ENCODE data around the gene VPS37D. TPM values are rescaled to one million over a fixed set of nuclear protein-coding genes. Genes with fewer than 3 reads are reported as not detected.
A peak's percentile ranks its signal among the peaks of the same experiment; 100 is the strongest.

Gene VPS37D
- total RNA-seq, 1 experiment from 2014 or later: 0.85 TPM

DNA sequence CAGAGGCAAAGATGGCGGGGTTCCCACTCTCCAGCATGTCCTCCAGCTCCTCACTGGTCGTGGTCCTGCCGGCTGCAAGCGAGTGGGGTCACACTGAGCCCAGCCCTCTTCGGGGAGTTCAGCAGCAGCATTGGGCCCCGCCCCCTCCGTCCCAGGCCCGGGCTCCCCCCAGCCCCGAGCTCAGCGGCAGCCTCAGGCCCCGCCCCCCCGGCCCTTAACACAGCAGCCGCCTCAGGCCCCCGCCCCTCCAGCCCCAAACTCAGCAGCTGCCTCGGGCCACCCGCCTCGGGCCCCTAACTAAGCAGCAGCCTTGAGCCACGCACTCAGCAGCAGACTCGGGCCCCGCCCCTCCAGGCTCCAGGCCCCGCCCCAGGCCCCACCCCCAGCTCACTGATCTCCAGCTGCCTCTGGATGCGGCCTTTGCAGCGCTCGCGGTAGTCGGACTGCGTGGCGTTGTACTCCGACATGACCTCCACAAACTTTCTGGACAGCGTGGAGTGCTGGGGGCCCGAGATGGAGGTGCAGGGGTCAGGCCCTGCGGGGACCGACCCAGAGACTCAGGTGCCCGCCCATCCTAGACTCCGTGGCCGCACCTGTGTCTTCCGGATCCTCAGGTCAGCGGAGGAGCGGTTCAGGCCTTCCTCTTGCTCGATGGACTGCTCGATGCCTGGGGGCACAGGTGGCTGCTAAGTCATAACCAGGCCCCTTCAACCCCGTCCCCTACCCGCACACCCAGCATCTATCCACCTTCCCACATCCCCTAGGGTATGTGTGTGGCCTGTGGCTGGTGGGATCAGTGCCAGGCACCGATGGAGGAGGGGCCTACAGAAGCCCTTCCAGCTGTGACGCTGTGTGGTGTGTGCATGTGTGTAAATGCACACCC, 36.4 kb downstream of the VPS37D start:
- Histone ChIP-seq H2AFZ (ENCODE audit: low read length) (no peak overlapping the region), H3K9ac (ENCODE audit: extremely low read depth, insufficient read length, low read length) (no peak overlapping the region), H3K4me1 (ENCODE audit: insufficient read depth, low read length) (no peaks in the 10 kb centered on the region; the same call in 1 of the 2 replicates)

More for the DNA sequence above, 36.4 kb downstream of the VPS37D start:
- no CpG with 5 or more reads among the region's 45 CpGs for WGBS (ENCODE audit: extremely low coverage, insufficient read length, low lambda C conversion rate)
- 0 out of 7 replicates have a peak overlapping the region, but pooled peaks of 2 of the 3 experiments have one; percentile 35 to 55 for H3K27ac Mint-ChIP-seq
- Histone ChIP-seq H3K23me2 (ENCODE audit: insufficient read length, low read depth, low read length, poor library complexity, severe bottlenecking) (peaks cover 2% of the 10 kb centered on the region), H3K9me3 (ENCODE audit: control insufficient read depth, low read depth, low read length) (no peaks in the 10 kb centered on the region), H4K5ac (ENCODE audit: insufficient read length, low read depth, low read length) (no peak overlapping the region), H2BK5ac (ENCODE audit: insufficient read length, low read length) (no peak overlapping the region), H3K27ac (ENCODE audit: insufficient read length, low read depth, low read length) (no peak overlapping the region), H3K27me3 (ENCODE audit: insufficient read depth, low read length) (no peaks in the 10 kb centered on the region), H2BK120ac (ENCODE audit: low read depth, low read length, poor library complexity, severe bottlenecking) (no peak overlapping the region), H2BK12ac (ENCODE audit: insufficient read length, low read depth, low read length) (no peak overlapping the region), H3K18ac (ENCODE audit: insufficient read length, low read depth, low read length) (no peak overlapping the region), H2AK5ac (ENCODE audit: insufficient read length, low read length) (no peak overlapping the region), H4K8ac (replicated peaks; ENCODE audit: insufficient read length, low read depth, low read length) (no peak overlapping the region), H3K4me2 (ENCODE audit: insufficient read depth, insufficient read length, low read length) (peak overlapping the region; percentile 52), H4K20me1 (ENCODE audit: control insufficient read depth, insufficient read depth, insufficient read length) (no peaks in the 10 kb centered on the region), H3K79me2 (ENCODE audit: insufficient read depth, low read length) (no peaks in the 10 kb centered on the region), H2BK20ac (ENCODE audit: low read depth, low read length, poor library complexity, severe bottlenecking) (no peak overlapping the region), H4K91ac (ENCODE audit: insufficient read length, low read depth, low read length) (no peak overlapping the region), H3K56ac (ENCODE audit: insufficient read length, low read depth, low read length) (no peak overlapping the region), H3K4ac (ENCODE audit: low read depth, low read length) (no peak overlapping the region), H3K23ac (ENCODE audit: insufficient read length, low read depth, low read length) (no peak overlapping the region), H3K79me1 (ENCODE audit: insufficient read depth, low read depth, low read length, poor library complexity, severe bottlenecking) (no peaks in the 10 kb centered on the region), H2BK15ac (ENCODE audit: low read depth, low read length) (no peak overlapping the region), H3K14ac (ENCODE audit: insufficient read depth, low read length) (no peak overlapping the region), H3T11ph (ENCODE audit: low read length) (no peak overlapping the region)
- TF ChIP-seq, protein P1, sequence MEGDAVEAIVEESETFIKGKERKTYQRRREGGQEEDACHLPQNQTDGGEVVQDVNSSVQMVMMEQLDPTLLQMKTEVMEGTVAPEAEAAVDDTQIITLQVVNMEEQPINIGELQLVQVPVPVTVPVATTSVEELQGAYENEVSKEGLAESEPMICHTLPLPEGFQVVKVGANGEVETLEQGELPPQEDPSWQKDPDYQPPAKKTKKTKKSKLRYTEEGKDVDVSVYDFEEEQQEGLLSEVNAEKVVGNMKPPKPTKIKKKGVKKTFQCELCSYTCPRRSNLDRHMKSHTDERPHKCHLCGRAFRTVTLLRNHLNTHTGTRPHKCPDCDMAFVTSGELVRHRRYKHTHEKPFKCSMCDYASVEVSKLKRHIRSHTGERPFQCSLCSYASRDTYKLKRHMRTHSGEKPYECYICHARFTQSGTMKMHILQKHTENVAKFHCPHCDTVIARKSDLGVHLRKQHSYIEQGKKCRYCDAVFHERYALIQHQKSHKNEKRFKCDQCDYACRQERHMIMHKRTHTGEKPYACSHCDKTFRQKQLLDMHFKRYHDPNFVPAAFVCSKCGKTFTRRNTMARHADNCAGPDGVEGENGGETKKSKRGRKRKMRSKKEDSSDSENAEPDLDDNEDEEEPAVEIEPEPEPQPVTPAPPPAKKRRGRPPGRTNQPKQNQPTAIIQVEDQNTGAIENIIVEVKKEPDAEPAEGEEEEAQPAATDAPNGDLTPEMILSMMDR (conservative IDR thresholded peaks at IDR 0.05): no peak
- H3K36me3 Mint-ChIP-seq (ENCODE audit: insufficient read depth in 1 of 3, low read depth in 3 of 3): peaks cover 11 to 22% (median 18%) of the 10 kb centered on the region in 3 experiments
- H3K4me3 Mint-ChIP-seq: peak overlapping the region; percentile 32 to 66; a peak in 4 of 5 replicates
- H3K27me3 Mint-ChIP-seq (ENCODE audit: low read depth): peaks cover 2% of the 10 kb centered on the region
- no peaks in the 10 kb centered on the region for H3K9me3 Mint-ChIP-seq
- peak; percentile 96 for DNase-seq
- H3K4me1 Mint-ChIP-seq: peaks cover 9 to 38% of the 10 kb centered on the region in 2 experiments

Data from H9 (cell line).